Hepatocyte (in vitro differentiated cells): ENCODE results near the gene STOML3. TPM values are rescaled to one million over a fixed set of nuclear protein-coding genes. Genes with fewer than 3 reads are reported as not detected.

Source experiments
- DNase-seq: peaks from one replicate; pipeline ENCODE4 v3.0.0-alpha.2; 2016; ENCODE audit warnings: low spot score
- H2AFZ ChIP-seq: fragments of 200-600 bp; sonication (generic); 2 replicates; pipeline ENCODE4 v1.6.0; 2016; ENCODE audit warnings: antibody characterized with exemption, mild to moderate bottlenecking
- H3K27ac ChIP-seq: fragments of 200-600 bp; sonication (generic); 2 replicates; pipeline ENCODE4 v1.5.1; 2016; ENCODE audit warnings: mild to moderate bottlenecking
- H3K27me3 ChIP-seq: fragments of 200-600 bp; sonication (generic); 2 replicates; pipeline ENCODE4 v1.6.1; 2016
- H3K36me3 ChIP-seq: fragments of 200-600 bp; sonication (generic); replicated peaks from 2 replicates; pipeline ENCODE4 v1.5.1; 2016; ENCODE audit warnings: low read depth; ENCODE audit not compliant: insufficient read depth
- H3K4me1 ChIP-seq: fragments of 200-600 bp; sonication (generic); 2 replicates; pipeline ENCODE4 v1.5.1; 2016; ENCODE audit warnings: mild to moderate bottlenecking, moderate library complexity; ENCODE audit not compliant: insufficient read depth
- H3K4me2 ChIP-seq: fragments of 200-600 bp; sonication (generic); 2 replicates; pipeline ENCODE4 v1.6.0; 2016
- H3K4me3 ChIP-seq: fragments of 200-600 bp; sonication (generic); 2 replicates; pipeline ENCODE4 v1.5.1; 2016; ENCODE audit warnings: mild to moderate bottlenecking
- H3K79me2 ChIP-seq: fragments of 200-600 bp; sonication (generic); 2 replicates; pipeline ENCODE4 v1.6.0; 2017; ENCODE audit warnings: mild to moderate bottlenecking
- H3K9me2 ChIP-seq: fragments of 200-600 bp; sonication (generic); replicated peaks from 2 replicates; pipeline ENCODE4 v1.6.0; 2017; ENCODE audit warnings: mild to moderate bottlenecking; ENCODE audit not compliant: insufficient read depth
- H3K9me3 ChIP-seq: fragments of 200-600 bp; sonication (generic); 2 replicates; pipeline ENCODE4 v1.5.1; 2016; ENCODE audit warnings: low read depth, mild to moderate bottlenecking
- H4K20me1 ChIP-seq: fragments of 200-600 bp; sonication (generic); 2 replicates; pipeline ENCODE4 v1.6.0; 2016; ENCODE audit warnings: mild to moderate bottlenecking; ENCODE audit not compliant: insufficient read depth, poor library complexity, severe bottlenecking
- EZH2 ChIP-seq: fragments of 200-600 bp; sonication (generic); IDR thresholded peaks from 2 replicates; pipeline ENCODE4 v1.6.1; 2016; ENCODE audit warnings: antibody characterized with exemption, mild to moderate bottlenecking, borderline replicate concordance
- EZH2phosphoT487 ChIP-seq: fragments of 200-600 bp; sonication (generic); IDR thresholded peaks from one replicate; pipeline ENCODE4 v1.6.1; 2018; ENCODE audit warnings: antibody characterized with exemption, mild to moderate bottlenecking, low read depth, moderate library complexity; ENCODE audit not compliant: unreplicated experiment, severe bottlenecking
- WGBS: methylation state at CpG from one replicate; pipeline ENCODE4 v1.1.6; 2016; ENCODE audit warnings: low lambda C conversion rate; ENCODE audit errors: missing lambda C conversion rate; 5-methylcytosine and 5-hydroxymethylcytosine counted together
- polyA plus RNA-seq: library from polyadenylated mRNA; unstranded; fragments of >200 nt; fragmentation: Nextera tagmentation; extraction: Ambion mirVana; gene quantifications from 2 replicates; pipeline ENCODE4 v1.2.1, GENCODE V29; 2016
- total RNA-seq: library from RNA; depleted of rRNA; stranded (reverse); fragments of >200 nt; gene quantifications from 2 replicates; pipeline ENCODE4 v1.2.3, GENCODE V29; 2014
- TF ChIP-seq, protein P1 (sequence below): fragments of 200-600 bp; sonication (generic); IDR thresholded peaks from 2 replicates; pipeline ENCODE4 v1.5.1; 2016; ENCODE audit warnings: antibody characterized with exemption, mild to moderate bottlenecking; ENCODE audit not compliant: poor library complexity

Gene STOML3
- total and polyA plus RNA-seq, 2 experiments from 2014 or later, result not detected

GRCh38 chr13:39032150-39032549, 41.5 kb upstream of the STOML3 start:
- no peak overlapping the region for H2AFZ ChIP-seq
- no peaks in the 10 kb centered on the region for H3K9me3 ChIP-seq
- TF ChIP-seq EZH2, result no peak
- TF ChIP-seq EZH2phosphoT487, result no peak
- TF ChIP-seq, protein P1, sequence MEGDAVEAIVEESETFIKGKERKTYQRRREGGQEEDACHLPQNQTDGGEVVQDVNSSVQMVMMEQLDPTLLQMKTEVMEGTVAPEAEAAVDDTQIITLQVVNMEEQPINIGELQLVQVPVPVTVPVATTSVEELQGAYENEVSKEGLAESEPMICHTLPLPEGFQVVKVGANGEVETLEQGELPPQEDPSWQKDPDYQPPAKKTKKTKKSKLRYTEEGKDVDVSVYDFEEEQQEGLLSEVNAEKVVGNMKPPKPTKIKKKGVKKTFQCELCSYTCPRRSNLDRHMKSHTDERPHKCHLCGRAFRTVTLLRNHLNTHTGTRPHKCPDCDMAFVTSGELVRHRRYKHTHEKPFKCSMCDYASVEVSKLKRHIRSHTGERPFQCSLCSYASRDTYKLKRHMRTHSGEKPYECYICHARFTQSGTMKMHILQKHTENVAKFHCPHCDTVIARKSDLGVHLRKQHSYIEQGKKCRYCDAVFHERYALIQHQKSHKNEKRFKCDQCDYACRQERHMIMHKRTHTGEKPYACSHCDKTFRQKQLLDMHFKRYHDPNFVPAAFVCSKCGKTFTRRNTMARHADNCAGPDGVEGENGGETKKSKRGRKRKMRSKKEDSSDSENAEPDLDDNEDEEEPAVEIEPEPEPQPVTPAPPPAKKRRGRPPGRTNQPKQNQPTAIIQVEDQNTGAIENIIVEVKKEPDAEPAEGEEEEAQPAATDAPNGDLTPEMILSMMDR, result no peak
- no peaks in the 10 kb centered on the region for H3K36me3 ChIP-seq
- peaks cover 5% of the 10 kb centered on the region for H3K4me1 ChIP-seq
- H3K4me2 ChIP-seq, result no peak overlapping the region
- H3K27me3 ChIP-seq, result no peaks in the 10 kb centered on the region
- no peak for DNase-seq
- no peak overlapping the region for H3K27ac ChIP-seq
- no peak overlapping the region for H3K4me3 ChIP-seq
- 96% methylated on average over 1 of the region's 1 CpG for WGBS
- peaks cover 80% of the 10 kb centered on the region for H3K79me2 ChIP-seq
- peaks cover 24% of the 10 kb centered on the region for H4K20me1 ChIP-seq
- no peaks in the 10 kb centered on the region for H3K9me2 ChIP-seq

DNA sequence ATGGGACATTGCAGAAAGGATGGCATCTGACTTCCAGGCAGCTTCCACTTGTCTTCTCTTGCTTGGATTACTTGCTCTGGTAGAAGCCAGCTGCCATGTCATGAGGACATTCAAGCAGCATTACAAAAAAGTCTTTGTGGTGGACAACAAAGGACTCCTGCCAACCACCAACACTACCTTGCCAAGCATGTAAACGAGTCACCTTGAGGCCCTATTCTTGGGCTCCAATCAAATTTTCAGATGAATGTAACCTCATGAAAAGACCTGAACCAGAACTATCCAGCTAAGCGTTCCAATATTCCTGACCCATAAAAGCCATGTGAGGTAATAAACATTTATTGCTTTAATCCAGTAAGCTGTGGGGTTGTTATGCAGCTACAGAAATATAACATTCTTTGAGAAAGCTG, 34.8 kb upstream of the STOML3 start:
- Histone ChIP-seq H3K36me3 (no peaks in the 10 kb centered on the region), H2AFZ (no peak overlapping the region), H3K4me1 (peaks cover 26% of the 10 kb centered on the region), H3K4me3 (no peak overlapping the region), H3K27me3 (no peaks in the 10 kb centered on the region), H3K9me3 (no peaks in the 10 kb centered on the region), H3K4me2 (no peak overlapping the region), H4K20me1 (no peaks in the 10 kb centered on the region), H3K79me2 (peaks cover 14% of the 10 kb centered on the region), H3K27ac (peak overlapping the region; percentile 59), H3K9me2 (no peaks in the 10 kb centered on the region)
- WGBS, result 56% methylated on average over 2 of the region's 2 CpGs
- TF ChIP-seq, protein P1, result no peak
- no peak for TF ChIP-seq EZH2
- no peak for TF ChIP-seq EZH2phosphoT487
- no peak for DNase-seq

DNA sequence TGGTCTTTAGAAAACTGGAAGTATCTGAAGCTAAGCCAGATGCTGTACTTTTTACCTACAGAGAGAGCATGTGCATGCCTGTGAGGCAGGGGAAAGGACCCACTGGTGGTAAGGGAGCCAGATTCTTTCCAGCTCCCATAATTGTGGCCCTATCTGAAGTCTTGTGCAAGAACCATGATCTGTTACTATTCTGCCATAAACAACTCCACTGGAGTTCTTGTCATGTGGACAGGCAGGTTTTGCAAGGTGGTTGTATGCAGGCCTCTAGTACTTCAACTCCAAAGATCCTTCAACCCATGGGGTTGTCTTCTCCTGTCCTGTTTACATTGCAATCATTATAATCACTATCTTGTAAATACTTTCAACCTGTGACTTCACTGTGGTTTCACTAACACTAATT, 33.1 kb upstream of the STOML3 start:
- peak; percentile 55 for DNase-seq
- Histone ChIP-seq H3K36me3 (no peaks in the 10 kb centered on the region), H3K27me3 (no peaks in the 10 kb centered on the region), H3K9me3 (no peaks in the 10 kb centered on the region), H3K4me1 (peaks cover 26% of the 10 kb centered on the region), H2AFZ (no peak overlapping the region), H3K4me2 (peak overlapping the region; percentile 30), H3K79me2 (peaks cover 2% of the 10 kb centered on the region), H3K27ac (peak overlapping the region; percentile 65), H3K4me3 (no peak overlapping the region), H3K9me2 (no peaks in the 10 kb centered on the region), H4K20me1 (no peaks in the 10 kb centered on the region)
- TF ChIP-seq, protein P1, result no peak
- TF ChIP-seq EZH2 (no peak), EZH2phosphoT487 (no peak)

DNA sequence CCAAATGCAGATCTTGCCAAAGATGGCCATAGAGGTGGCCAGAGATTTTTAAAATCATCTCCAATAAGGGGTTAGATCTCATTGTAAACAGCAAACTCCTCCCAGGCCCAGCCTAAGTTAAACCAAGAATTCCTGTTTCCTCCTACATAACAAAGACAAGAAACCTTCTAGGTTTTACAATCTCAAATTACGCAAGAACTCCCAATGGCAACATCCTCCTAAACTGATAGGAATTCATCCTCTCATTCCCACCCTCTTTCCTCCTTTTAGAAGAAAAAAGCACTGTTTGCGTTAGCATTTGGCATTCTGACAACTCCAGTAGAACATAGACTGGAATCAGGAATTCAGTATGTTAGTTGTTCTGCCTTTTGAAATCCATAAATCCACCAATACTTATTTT, 32.7 kb upstream of the STOML3 start:
- 74% methylated on average over 2 of the region's 2 CpGs for WGBS
- TF ChIP-seq EZH2phosphoT487 (no peak), EZH2 (no peak)
- TF ChIP-seq, protein P1, result no peak
- Histone ChIP-seq H4K20me1 (no peaks in the 10 kb centered on the region), H3K9me3 (no peaks in the 10 kb centered on the region), H2AFZ (no peak overlapping the region), H3K27me3 (no peaks in the 10 kb centered on the region), H3K27ac (peak overlapping the region; percentile 65), H3K79me2 (peaks cover 2% of the 10 kb centered on the region), H3K4me3 (no peak overlapping the region), H3K9me2 (no peaks in the 10 kb centered on the region), H3K36me3 (no peaks in the 10 kb centered on the region), H3K4me1 (peaks cover 26% of the 10 kb centered on the region), H3K4me2 (peak overlapping the region; percentile 14)
- DNase-seq, result no peak
